ENCODE results near the gene POU2F3. TPM values are rescaled to one million over a fixed set of nuclear protein-coding genes. Genes with fewer than 3 reads are reported as not detected.
"Not testable (repeated sequence)": the region's sequence is repeated elsewhere in the genome, so short reads cannot be mapped to it uniquely, and the experiment has no call there.

POU2F3 gene
- total RNA-seq, 2 donors from 2014 or later: 0.77 to 1.5 TPM

DNA sequence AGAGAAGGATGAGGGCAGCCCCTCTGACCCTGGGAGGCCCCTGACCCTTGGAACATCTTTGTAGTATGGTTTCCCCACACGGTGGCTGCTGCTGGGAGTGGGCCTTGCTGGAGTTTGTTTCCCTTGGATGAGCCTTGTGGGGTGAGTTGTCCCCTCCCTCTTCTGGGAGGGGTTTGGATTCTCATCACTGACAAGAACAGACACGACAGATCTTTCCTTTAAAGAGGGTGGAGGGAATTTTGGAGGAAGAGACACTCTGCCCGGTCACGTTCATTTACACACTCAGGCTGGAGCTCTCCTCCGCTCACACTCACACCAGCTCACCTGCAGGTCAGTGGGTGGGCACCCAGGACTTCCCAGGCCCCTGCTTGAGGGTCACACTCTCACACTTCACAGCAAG, 31.7 kb downstream of the POU2F3 start:
- intact Hi-C loops (cut with DNase I): no loop called here
- Histone ChIP-seq H3K27ac (no peak overlapping the region), H3K36me3 (no peaks in the 10 kb centered on the region), H3K4me1 (no peaks in the 10 kb centered on the region), H3K4me3 (no peak overlapping the region), H3K9me3 (no peaks in the 10 kb centered on the region), H3K9ac (ENCODE audit: low read depth in 2 of 2, low read length in 2 of 2) (no peak overlapping the region), H3K27me3 (no peaks in the 10 kb centered on the region)
- TF ChIP-seq, protein P1, sequence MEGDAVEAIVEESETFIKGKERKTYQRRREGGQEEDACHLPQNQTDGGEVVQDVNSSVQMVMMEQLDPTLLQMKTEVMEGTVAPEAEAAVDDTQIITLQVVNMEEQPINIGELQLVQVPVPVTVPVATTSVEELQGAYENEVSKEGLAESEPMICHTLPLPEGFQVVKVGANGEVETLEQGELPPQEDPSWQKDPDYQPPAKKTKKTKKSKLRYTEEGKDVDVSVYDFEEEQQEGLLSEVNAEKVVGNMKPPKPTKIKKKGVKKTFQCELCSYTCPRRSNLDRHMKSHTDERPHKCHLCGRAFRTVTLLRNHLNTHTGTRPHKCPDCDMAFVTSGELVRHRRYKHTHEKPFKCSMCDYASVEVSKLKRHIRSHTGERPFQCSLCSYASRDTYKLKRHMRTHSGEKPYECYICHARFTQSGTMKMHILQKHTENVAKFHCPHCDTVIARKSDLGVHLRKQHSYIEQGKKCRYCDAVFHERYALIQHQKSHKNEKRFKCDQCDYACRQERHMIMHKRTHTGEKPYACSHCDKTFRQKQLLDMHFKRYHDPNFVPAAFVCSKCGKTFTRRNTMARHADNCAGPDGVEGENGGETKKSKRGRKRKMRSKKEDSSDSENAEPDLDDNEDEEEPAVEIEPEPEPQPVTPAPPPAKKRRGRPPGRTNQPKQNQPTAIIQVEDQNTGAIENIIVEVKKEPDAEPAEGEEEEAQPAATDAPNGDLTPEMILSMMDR (IDR thresholded peaks at IDR 0.05): no peak
- DNase-seq: no peak

DNA sequence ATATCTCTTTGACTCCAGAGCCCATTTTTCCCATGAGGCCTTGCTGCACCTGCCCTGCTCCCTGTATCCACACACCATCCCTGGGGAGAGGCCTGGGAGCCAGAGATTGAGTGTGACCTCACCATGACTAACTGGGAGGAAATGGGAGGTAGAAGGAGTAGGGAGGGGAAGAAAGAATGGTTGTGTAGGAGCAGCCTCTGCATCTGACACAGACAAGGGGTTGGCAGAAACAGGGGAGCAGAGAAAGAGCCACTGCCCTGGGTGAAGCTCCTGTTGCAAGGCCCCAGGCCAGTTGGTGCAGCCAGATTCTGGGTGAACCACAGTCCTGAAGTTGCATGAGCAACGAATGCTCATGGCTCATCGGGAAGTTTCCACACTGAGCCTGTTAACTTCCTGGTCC, 32.4 kb downstream of the POU2F3 start:
- H3K4me3 ChIP-seq: no peak overlapping the region
- no peaks in the 10 kb centered on the region for H3K27me3 ChIP-seq
- no peaks in the 10 kb centered on the region for H3K36me3 ChIP-seq
- intact Hi-C loops (cut with DNase I): no loop called here
- H3K9me3 ChIP-seq: no peaks in the 10 kb centered on the region
- no peaks in the 10 kb centered on the region for H3K4me1 ChIP-seq
- H3K9ac ChIP-seq (ENCODE audit: low read depth in 2 of 2, low read length in 2 of 2): no peak overlapping the region
- TF ChIP-seq, protein P1 (IDR thresholded peaks at IDR 0.05): no peak
- no peak overlapping the region for H3K27ac ChIP-seq
- DNase-seq: no peak

- Histone ChIP-seq H3K27me3 (no peaks in the 10 kb centered on the region), H3K4me3 (no peak overlapping the region), H3K9ac (ENCODE audit: low read depth in 2 of 2, low read length in 2 of 2) (no peak overlapping the region), H3K36me3 (no peaks in the 10 kb centered on the region), H3K27ac (no peak overlapping the region), H3K4me1 (no peaks in the 10 kb centered on the region), H3K9me3 (no peaks in the 10 kb centered on the region)
- TF ChIP-seq, protein P1 (IDR thresholded peaks at IDR 0.05): no peak
- intact Hi-C loops (cut with DNase I): no loop called here
- no peak for DNase-seq
Observed at GRCh38 chr11:120273432-120273831, 33.5 kb downstream of the POU2F3 start.

- H3K4me1 ChIP-seq; H3K4me3 ChIP-seq; H3K9ac ChIP-seq (ENCODE audit: low read depth in 2 of 2, low read length in 2 of 2); DNase-seq; H3K27ac ChIP-seq; H3K36me3 ChIP-seq; H3K9me3 ChIP-seq; intact Hi-C loops (cut with DNase I); H3K27me3 ChIP-seq: not testable (repeated sequence)
Observed at GRCh38 chr11:120273956-120274355, 34.0 kb downstream of the POU2F3 start.

DNA sequence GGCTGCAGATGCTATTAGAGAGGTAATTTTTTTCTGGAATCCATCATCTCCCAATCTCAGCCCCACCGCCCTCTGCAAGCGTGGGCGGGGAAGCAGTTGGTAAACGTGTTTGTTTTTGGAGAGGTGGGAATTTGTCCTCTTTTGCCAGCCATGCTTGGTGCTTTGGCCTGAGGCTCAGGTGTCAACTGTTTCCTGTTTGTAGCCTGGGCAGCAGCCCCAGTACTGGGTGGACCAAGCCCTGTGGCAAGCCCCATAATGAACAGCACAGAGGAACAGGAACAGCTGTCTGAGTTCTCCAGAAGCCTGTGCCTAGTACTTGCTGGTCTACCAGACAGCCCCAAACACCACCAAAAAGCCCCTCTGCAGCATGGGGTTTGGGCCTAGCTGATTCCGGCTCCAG, 39.6 kb downstream of the POU2F3 start:
- Histone ChIP-seq H3K9me3 (no peaks in the 10 kb centered on the region), H3K4me3 (no peak overlapping the region), H3K9ac (ENCODE audit: low read depth in 2 of 2, low read length in 2 of 2) (no peak overlapping the region), H3K27ac (no peak overlapping the region), H3K27me3 (no peaks in the 10 kb centered on the region), H3K4me1 (no peaks in the 10 kb centered on the region), H3K36me3 (no peaks in the 10 kb centered on the region)
- TF ChIP-seq, protein P1 (IDR thresholded peaks at IDR 0.05): no peak
- intact Hi-C loops (cut with DNase I): no loop called here
- no peak for DNase-seq

- intact Hi-C loops (cut with DNase I): no loop called here
- no peak overlapping the region for H3K4me3 ChIP-seq
- TF ChIP-seq, protein P1 (IDR thresholded peaks at IDR 0.05): no peak
- no peak overlapping the region for H3K9ac ChIP-seq (ENCODE audit: low read depth in 2 of 2, low read length in 2 of 2)
- no peaks in the 10 kb centered on the region for H3K4me1 ChIP-seq
- H3K36me3 ChIP-seq: no peaks in the 10 kb centered on the region
- no peak overlapping the region for H3K27ac ChIP-seq
- H3K9me3 ChIP-seq: no peaks in the 10 kb centered on the region
- no peaks in the 10 kb centered on the region for H3K27me3 ChIP-seq
- DNase-seq: no peak
Observed at GRCh38 chr11:120280600-120281051, 40.7 kb downstream of the POU2F3 start.
